GM21737 (cell line): ENCODE results near the gene ANO6.

Source experiments
- ATAC-seq: cut with Tn5 transposase; IDR thresholded peaks from one replicate; pipeline ENCODE4 v1.9.1; 2021; ENCODE audit warnings: mild to moderate bottlenecking, moderate library complexity; ENCODE audit not compliant: unreplicated experiment

ANO6 gene

DNA sequence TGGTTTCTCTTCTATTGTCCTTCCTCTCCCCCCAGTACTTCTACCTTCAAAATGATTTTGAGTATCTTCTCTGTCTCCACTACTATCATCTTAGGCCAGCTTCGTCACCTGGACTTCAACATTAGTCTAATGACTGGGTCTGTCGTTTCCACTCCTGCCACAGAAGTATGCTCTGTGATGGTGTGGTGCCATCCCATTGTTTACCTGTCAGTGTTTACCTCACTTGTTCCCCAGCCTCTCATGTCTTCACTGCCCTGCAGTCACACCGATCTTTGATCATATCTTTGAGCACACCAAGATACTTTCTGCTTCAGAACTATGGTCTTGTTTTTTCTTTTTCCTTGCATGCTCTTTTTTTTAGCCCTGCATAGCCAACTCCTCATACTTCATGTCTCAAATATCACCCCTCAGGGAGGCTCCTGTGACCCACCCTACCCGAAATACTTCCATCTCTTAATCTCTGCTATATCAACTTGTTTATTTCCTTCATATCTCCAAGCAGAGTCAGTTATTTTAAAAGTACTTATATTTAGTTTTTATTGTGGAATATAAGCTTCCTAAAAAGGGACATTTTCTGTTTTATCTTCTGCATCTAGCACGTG lies 60.4 kb downstream of the ANO6 start:
- no peak for ATAC-seq

DNA sequence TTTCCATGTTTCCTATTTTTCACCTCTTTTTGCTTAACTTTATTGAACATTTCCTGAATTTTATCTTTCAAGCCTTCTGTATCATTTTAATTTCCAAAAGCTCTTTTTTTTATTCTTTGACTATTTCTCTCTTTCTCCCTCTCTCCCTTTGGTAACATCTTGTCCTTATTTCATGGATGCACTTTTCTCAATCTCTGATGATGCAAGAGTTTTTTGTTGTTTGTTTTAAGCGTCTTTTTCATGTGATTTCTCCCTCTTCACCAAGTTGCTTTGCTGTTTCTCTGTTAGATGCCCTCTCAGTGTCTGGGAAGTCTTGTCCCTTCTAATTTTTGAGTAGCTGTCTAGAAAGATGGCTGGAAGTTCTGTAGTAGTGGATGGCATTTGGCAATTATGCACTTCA lies 62.6 kb downstream of the ANO6 start:
- no peak for ATAC-seq

DNA sequence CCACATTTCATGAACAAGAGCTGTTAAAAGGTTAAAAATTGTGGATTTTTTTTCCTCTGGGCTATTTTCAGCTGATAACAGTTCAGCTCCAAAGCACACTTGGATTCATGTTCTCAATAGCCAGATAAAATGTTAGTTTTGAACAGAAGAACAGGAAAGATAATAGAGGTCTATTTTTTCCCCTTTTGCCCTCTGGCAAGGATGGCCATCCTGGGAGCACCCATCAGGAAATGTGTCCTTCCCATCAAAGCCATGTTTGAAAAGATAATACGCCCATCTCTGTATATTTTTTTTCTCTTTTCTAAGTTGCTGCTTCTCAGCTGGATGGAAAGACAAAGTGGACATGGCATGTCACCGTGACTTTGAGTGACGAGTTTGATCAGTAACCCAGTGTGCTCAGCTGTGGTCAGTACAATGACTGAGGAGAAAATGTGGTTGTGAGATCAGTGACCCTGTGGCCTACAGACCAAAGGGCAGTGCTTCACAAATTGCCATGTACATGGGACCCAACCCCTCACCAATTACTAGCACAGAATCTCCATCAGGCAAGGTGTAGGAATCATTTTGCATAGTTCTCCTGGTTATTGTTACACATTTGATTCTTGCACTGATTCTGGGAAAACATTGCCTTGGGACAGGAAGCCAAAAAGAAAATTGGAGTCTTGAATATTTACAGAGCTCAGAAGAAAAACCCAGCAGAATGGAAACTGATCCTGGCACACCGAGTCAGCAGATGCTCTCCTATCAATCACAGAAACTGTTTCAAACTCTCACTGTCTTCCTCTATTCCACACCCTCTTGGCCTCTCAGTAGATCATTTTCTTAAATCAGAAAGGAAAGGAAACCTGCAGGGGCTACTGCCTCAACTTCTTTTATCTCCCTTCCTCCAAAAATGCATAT lies 64.3 kb downstream of the ANO6 start:
- ATAC-seq: no peak

DNA sequence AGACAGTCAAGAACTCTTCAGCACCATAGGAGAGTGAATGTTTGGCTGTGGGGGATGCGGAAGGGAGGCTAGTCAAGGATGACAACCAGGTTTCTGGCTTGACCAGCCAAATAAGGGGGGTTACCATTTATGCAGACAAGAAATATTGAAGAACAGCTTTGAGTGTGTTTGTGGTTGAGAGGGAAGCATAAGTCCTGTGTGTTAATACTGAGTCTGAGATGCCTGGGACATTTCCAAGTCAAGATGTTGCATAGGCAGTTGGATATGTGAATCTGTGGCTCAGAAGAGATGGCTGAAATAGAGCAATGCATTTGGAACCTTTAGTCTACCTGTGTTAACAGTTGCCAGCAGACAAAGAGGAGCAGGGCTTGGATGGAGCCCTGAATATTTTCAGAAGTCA lies 66.1 kb downstream of the ANO6 start:
- no peak for ATAC-seq

DNA sequence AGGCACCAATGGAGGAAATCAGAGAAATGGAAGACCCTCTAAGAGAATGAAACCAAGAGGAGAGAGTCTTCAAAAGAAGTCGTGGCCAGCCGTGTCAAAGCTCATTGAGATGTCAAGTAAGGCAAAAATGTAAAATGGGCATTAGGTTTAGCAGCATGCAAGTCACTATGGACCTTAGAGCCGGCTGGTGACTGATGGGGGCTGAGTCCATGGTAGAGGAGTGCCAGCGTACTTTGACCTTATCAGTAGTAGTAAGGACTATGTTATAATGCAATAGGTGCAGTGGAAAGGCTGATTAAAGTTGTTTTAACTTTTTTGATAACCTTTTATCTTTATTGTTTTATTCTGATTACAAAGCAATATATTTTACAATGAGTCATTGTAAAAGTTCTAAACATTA lies 66.5 kb downstream of the ANO6 start:
- ATAC-seq: no peak

DNA sequence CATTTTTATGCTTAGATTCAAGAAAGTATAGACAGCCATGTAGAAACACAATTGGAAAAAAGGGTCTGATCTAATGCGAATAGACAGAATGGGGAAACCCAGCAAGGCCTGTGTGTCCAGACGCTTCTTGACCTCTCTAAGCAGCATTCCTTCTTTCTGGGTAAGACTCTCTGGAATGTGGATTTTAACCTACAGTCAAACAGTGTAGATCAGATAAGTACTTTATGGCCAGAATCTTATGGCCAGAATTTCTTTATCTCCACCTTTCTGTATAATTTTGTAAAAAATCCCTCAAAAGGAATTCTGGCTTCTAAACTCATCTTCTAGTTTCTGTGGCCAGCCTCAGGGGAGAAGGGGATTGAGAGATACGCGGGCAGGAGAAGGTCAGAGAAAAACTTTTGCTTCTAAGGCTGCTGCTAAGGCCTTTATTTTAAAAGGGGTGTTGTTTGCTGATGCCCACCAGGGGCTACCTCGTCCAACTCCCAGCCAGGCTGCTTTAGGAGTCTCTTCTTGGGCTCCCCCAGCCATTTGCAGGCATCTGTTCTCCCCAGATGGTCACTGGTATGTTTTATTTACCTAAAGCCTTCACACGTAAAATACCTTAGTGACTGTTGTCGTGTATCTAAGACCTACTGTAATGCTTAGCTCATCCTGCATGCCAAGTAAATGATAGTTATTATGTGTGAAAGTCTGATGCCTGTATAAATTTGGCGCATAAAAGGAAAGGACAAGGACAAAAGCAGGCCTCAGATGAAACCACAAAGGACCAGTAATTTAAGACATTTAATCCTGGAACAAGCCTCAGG lies 68.4 kb downstream of the ANO6 start:
- ATAC-seq: no peak

DNA sequence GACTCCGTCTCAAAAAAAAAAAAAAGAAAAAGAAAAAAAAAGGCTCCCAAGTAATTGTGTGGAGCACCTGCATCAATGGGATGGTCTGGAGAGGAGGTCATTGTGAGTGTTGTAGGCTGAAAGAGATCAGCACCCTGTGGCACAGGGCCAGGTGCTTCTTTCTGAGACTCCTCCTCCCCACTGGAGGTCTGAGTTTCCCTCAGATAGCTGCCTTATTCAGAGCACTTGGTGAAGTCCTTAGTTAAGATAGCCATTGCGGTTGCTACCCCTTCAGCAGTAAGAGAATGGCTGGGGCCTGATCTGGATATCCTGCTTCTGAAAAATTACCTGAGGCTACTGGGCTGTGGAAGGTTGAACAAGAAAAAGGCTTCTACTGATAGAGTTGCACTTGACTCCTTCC lies 69.8 kb downstream of the ANO6 start:
- ATAC-seq: no peak

DNA sequence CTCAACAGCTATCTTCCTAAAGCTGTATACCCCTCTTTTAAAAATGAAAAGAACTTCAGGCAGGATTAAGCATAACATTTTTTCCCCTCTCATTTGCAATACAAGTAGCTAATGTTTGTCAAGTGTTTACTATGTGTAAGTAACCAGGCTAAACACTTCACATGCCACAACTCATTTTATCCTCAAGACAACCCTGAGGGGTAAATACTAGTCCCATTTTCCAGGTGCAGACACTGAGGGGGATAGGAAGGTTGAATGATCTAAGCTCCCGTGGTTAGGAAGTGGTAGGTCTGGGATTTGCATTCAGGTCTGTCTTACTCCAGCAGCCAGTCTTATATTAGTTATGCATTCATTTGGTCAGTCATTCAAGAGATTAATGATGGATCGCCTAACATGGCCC lies 70.7 kb downstream of the ANO6 start:
- ATAC-seq: no peak

DNA sequence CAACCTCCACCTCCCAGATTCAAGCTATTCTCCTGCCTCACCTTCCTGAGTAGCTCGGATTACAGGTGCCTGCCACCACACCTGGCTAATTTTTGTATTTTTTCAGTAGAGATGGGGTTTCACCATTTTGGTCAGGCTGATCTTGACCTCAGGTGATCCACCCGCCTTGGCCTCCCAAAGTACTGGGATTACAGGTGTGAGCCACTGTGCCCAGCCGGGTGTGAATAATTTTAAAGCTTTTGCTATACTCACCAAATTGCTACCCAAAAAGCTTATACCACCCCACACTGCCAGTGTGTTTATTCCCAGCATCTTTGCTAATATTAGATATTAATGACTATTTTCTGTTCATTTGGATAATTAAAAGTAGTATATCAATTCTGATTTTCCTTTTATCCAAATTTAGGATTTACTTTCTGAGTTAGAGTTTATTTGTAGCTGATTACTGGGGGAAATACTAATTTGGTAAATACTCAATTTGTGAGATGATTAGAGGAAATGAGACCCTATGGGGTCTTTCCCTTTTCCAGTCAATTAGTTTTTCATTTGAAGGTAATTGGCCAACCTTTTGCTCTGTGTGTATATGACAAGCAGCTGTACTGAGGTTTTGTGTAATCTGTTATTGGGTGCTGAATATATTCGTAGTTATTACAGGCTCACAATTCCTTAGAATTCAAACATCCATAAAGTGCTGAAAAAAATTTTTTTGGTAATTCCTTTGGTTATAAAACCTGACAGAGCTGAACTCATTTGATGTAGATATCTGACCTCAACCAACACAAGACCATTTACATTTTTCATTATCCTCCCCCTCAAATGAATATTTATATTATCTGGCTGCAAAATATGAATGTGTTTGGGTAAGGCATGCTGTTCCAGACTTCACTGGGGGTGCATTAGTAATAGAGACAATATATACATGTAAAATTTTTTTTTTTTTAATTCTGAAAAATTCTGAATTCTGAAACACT lies 73.6 kb downstream of the ANO6 start:
- ATAC-seq: no peak

DNA sequence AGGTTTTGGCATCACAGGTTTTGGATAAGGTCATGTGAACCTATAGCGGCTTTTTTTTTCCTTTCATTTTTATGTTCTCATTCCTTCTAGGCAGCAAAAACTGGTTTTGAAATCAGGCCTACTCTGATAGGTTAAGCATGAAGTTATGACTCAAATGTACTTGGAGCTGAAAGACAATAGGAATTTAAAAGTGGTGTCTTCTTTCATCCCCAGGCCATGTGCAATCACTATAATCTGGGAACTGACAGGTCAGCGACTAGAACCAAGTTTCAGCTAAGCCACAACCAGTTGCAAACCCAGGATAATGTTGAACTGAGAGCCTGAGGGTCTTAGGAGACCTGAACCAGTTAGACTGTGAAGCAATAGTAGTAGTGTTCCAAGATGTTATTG lies 74.3 kb downstream of the ANO6 start:
- ATAC-seq: no peak

DNA sequence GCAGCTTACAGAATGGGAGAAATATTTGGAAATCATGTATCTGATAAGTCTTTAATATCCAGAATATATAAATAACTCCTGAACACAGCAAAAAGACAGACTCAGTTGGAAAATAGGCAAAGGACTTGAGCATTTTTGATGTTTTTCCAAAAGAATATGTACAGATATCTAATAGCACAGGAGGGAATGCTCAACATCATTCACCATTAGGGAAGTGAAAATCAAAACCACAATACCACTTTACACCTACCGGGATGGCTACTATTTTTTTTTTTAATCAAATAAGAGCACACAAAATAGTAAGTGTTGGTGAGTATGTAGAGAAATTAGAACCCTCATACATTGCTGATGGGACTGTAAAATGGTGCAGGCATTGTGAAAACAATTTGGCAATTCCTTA lies 75.6 kb downstream of the ANO6 start:
- ATAC-seq: no peak

DNA sequence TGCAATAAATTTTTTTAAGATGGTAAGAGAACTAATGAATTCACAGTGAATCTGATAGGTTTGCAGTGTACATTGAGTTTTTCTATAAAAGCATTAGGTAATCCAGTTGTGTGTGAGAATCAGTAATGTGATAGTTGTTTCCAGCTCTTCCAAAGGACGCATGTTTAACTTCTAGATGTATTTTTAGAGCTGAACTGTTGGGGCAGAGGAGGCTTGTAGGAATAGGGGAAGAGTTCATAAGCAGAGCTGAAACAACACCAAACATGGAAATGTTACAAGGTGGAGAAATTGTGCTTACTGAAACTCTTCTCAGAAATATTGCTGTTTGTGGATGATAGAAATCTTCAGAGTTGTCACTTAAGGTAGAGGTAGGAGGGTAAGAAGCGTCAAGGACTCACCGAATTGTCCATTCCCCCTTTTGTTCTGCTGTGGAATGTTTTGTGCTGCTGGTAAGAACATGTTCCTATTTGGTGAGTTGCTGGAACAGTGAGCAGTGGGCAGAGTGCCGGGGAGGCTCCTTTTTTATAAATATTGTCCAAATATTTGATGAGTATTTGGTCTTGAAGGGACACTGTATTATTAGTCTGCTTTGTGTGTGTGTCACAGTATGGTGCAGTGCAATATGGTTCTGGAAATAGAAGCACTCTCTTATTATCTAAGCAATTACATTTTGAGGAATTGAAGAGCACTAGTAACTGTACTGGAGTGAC lies 76.7 kb downstream of the ANO6 start:
- ATAC-seq: no peak

DNA sequence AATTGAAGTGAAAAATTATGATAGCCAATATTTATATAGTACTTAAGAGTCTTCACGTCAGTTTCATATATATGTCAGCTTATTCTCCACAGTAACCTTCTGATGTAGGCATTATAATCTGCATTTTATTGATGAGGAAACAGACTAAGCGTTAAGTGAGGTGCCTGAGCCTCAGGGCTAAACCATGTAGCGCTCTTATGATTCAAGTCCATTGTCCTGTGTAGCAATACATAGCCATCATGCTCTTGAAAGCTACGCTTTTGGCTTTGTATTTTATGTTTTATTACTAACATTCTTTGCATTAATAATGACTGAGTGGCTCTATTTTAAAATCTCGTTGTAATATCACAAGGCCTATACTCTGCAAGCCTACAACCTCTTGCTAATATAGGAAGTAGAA lies 79.0 kb downstream of the ANO6 start:
- no peak for ATAC-seq

DNA sequence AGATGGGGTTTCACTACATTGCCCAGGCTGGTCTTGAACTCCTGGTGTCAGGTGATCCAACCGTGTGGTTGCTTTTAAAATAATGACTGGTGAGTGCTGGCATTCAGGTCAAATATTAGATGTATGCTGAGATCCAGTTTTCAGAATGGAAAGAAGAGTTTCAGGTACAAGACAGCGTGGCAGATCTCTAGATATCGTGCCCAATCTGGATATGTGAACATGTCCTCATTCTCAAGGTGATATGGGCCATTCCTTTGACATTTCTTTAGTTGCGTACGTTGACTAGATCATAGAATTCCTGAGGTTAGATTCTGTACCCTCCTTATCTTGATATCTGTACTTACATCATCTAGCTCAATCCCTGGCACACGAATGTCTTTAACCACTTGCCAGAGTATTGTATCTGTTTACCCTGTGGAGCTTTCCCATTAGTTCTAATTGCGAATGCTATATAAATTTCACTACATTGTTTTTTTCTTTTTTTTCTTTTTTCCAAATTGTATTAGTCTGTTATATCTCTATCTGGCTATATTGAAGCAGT lies 80.2 kb downstream of the ANO6 start:
- ATAC-seq: no peak

DNA sequence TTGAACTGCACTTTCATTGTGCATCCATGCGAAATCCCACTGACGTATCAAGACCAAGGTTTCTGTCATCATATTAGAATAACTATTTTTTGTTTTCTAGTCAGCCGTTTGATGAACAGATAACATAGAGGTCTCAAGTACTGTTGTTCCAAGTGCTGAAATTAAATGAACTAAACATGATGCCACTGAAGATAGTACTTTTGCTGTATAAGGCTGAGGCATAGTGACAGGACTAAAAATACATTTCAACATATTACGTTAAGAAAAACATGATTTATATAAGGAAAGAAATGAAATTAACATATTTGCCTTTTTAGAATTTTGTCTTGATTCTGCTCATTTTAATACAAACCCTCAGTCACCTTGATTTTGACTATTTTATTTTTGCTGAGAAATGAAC lies 82.2 kb downstream of the ANO6 start:
- no peak for ATAC-seq

DNA sequence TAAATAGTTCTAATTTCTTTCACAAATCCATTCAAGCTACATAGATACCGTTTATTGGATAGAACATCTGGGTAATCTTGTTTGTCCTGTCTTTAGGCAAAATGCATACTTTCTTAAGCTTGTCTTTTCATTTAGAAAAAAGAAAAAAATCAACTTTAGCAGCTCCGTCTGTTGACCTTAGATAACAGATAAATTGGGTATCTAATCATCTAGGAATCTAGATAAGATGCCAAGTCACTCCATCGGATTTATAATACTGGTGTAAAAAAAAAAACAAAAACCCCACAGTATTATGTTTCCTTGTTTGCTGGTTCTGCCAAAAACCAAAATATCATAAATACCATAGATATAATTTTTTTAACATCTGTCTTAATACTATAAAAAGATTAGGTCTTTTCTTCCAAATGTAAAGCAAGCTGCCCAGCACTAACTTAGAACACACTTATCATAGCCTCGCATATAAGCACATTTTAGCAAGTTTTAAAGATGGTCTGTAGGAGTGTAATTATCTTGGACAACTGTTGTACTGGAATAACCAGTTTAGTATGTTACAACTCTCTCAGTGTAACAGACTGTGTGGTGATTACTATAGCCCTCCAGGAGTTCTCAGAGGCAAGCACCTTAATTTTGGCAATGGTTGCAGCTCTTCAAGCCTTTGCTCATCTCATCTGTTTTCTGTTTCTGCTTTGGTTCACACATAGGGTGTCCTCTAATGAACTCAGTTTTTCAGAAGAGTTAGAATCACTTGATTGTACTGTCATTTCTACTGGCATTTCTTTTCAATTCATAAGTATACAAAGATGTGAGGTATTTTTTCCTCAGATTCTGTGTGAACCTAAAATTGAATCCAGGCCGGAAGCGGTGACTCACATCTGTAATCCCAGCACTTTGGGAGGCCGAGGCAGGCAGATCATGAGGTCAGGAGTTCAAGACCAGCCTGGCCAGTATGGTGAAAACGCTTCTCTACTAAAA lies 83.1 kb downstream of the ANO6 start:
- no peak for ATAC-seq

DNA sequence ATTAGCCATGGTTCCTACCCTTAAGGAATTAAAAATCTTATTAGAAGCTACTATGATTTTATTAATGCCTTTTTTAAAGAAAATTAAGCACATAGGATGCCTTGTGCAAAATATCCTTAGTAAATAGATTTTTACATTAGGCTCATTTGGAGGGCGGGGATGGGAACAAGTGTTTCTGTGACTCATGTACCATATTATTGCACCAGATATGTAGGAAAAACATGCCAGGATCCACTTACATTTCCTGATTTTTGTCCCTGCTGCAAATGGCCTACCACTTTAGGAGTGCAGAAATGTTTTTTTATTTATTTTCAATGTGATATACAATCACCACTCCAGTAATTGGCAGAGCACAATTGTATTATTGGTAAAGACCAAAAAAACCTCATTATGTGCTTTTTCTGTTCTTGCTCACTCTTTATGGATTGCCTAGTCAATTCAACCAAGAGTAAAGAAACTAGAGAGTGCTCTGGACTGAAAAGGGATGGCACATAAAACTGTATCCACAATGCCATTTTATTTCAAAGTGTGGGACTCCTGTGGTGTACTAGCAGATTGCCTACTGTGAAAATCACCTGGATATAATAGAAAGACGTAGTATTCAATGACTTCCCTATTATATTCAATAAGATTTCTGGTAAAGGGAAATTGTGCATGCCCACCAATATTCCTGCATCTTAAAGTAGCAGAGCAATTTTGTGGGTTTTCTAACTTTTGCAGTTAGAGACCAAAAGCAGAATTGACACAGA lies 86.9 kb downstream of the ANO6 start:
- ATAC-seq: no peak

DNA sequence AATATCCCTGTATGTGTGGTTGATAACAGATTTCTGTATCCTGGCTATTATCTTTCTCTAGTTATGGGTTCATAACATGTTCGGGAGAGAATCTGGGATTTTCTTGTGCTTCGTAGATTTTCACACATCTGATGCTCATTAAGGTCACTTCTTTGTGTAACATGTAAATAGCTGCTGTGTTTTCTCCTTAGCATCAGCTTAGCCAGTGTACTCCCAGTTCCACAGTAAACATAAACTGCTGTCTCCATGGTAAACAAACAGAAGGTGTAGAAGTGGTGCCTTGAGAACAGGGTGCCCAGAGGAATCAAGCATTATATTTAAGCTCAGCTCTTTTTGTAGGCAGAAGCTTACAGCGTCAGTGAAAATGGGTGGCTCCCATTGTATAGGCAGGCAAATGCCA lies 88.0 kb downstream of the ANO6 start:
- ATAC-seq: no peak
